Mucosa of descending colon (tissue), 3 donors: Measurements from ENCODE around the gene GPATCH3. TPM values are rescaled to one million over a fixed set of nuclear protein-coding genes. Genes with fewer than 3 reads are reported as not detected.
"Not testable (repeated sequence)": the region's sequence is repeated elsewhere in the genome, so short reads cannot be mapped to it uniquely, and the experiment has no call there.

Source experiments
- ATAC-seq: fragments of 200-7000 bp; cut with Tn5 transposase; one replicate; pipeline ENCODE4 v1.9.1; 2020; ENCODE audit warnings: mild to moderate bottlenecking, moderate library complexity
- DNase-seq, 3 donors: peaks; one replicate each; pipeline ENCODE4 v3.0.0-alpha.2; 2020
- H3K36me3 ChIP-seq: fragments of 200-600 bp; one replicate; pipeline ENCODE4 v1.8.0; 2021; ENCODE audit warnings: low read depth, mild to moderate bottlenecking
- H3K4me1 ChIP-seq: fragments of 200-600 bp; one replicate; pipeline ENCODE4 v1.8.0; 2021; ENCODE audit warnings: low read depth, mild to moderate bottlenecking
- H3K4me3 ChIP-seq: fragments of 200-600 bp; one replicate; pipeline ENCODE4 v1.8.0; 2021; ENCODE audit warnings: mild to moderate bottlenecking
- H3K9me3 ChIP-seq: fragments of 200-600 bp; one replicate; pipeline ENCODE4 v1.8.0; 2021; ENCODE audit warnings: mild to moderate bottlenecking
- intact Hi-C, 2 donors: fragments of 100-400 bp; cut with DNase I in 1 of 2; cut with micrococcal nuclease in 1 of 2; formaldehyde crosslinking; loops; one replicate each; pipeline versions ENCODE4 v1.11.0 to v1.11.1; 2022; cut with DNase I, micrococcal nuclease
- total RNA-seq, 3 donors: library from RNA; stranded (reverse); fragmentation: NEBNext Ultra II Directional in 2 of 3; extraction: Animal tissue kit (Norgen Biotek cat#: 25700) in 2 of 3; gene quantifications; one replicate each; pipeline versions ENCODE4 v1.2.1 to v1.2.4, GENCODE V29; 2021 to 2023
- TF ChIP-seq, protein P1 (sequence below): fragments of 200-600 bp; IDR thresholded peaks from one replicate; pipeline ENCODE4 v1.8.0; 2022; ENCODE audit warnings: antibody characterized with exemption, mild to moderate bottlenecking
- donor health status: DM: no; HTN: no; CAD: no; lungs with moderate emphysema.
- donor health status: DM: no; HTN: no; CAD: no.
- donor health status: DM: no; HTN: yes; CAD: no.

GPATCH3 gene
- total RNA-seq, 3 donors from 2014 or later: 14.0 to 17.5 (median 14.5) TPM

DNA sequence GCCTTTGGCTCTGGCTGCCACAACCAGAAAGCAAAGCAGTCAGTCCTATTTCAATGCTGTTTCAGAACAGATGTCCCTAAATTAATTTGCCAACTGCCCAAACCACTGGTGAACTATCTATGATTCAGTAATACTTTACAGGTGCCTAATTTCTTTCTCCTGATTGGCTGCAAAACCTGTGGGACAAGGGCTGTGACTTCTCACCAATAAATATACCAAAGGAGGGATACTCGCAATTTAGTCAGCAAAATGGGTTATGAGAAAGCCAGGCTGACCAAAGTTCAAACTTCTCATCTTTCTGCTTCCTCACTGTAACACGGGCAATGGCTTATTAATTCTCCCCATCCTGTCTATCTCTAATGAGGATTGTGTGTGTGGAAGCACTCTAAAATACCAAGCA is 22.9 kb downstream of the GPATCH3 start:
- H3K4me3 ChIP-seq: no peak overlapping the region
- no peaks in the 10 kb centered on the region for H3K36me3 ChIP-seq
- DNase-seq (no peak), ATAC-seq (no peak)
- H3K4me1 ChIP-seq: peaks cover 20% of the 10 kb centered on the region
- no peaks in the 10 kb centered on the region for H3K9me3 ChIP-seq
- intact Hi-C loops: loop anchor here in 1 of 2 donors (5.0 kb wide), 1 partner anchor 275 kb away; no protein-coding TSS in a partner anchor
- TF ChIP-seq, protein P1, sequence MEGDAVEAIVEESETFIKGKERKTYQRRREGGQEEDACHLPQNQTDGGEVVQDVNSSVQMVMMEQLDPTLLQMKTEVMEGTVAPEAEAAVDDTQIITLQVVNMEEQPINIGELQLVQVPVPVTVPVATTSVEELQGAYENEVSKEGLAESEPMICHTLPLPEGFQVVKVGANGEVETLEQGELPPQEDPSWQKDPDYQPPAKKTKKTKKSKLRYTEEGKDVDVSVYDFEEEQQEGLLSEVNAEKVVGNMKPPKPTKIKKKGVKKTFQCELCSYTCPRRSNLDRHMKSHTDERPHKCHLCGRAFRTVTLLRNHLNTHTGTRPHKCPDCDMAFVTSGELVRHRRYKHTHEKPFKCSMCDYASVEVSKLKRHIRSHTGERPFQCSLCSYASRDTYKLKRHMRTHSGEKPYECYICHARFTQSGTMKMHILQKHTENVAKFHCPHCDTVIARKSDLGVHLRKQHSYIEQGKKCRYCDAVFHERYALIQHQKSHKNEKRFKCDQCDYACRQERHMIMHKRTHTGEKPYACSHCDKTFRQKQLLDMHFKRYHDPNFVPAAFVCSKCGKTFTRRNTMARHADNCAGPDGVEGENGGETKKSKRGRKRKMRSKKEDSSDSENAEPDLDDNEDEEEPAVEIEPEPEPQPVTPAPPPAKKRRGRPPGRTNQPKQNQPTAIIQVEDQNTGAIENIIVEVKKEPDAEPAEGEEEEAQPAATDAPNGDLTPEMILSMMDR: no peak

- H3K4me1 ChIP-seq: peaks cover 20% of the 10 kb centered on the region
- TF ChIP-seq, protein P1: no peak
- intact Hi-C loops: loop anchor here in 1 of 2 donors (5.0 kb wide), 1 partner anchor 273 kb away; no protein-coding TSS in a partner anchor
- DNase-seq (no peak), ATAC-seq (no peak)
- H3K36me3 ChIP-seq: no peaks in the 10 kb centered on the region
- no peak overlapping the region for H3K4me3 ChIP-seq
- H3K9me3 ChIP-seq: no peaks in the 10 kb centered on the region
Measured at GRCh38 chr1:26874896-26875295, 25.4 kb downstream of the GPATCH3 start.

- H3K4me3 ChIP-seq, H3K36me3 ChIP-seq, intact Hi-C loops, DNase-seq, H3K4me1 ChIP-seq, ATAC-seq, H3K9me3 ChIP-seq: not testable (repeated sequence)
Measured at GRCh38 chr1:26873097-26873496, 27.2 kb downstream of the GPATCH3 start.

GRCh38 chr1:26864610-26865480 is 35.4 kb downstream of the GPATCH3 start:
- intact Hi-C loops: no loop called here
- H3K4me1 ChIP-seq: peaks cover 8% of the 10 kb centered on the region
- no peaks in the 10 kb centered on the region for H3K9me3 ChIP-seq
- peak; percentile 80 for ATAC-seq
- H3K4me3 ChIP-seq: peak overlapping the region; percentile 42
- no peaks in the 10 kb centered on the region for H3K36me3 ChIP-seq
- DNase-seq: peak; percentile 95 to 99 (median 98)
- TF ChIP-seq, protein P1: no peak

GRCh38 chr1:26863685-26864077 is 36.6 kb downstream of the GPATCH3 start:
- no peak for ATAC-seq
- peak in 1 of 3 donors; percentile 62 for DNase-seq
- peaks cover 8% of the 10 kb centered on the region for H3K4me1 ChIP-seq
- H3K9me3 ChIP-seq: no peaks in the 10 kb centered on the region
- TF ChIP-seq, protein P1: no peak
- peak overlapping the region; percentile 42 for H3K4me3 ChIP-seq
- intact Hi-C loops: no loop called here
- no peaks in the 10 kb centered on the region for H3K36me3 ChIP-seq
